Progenitor cell of endocrine pancreas (in vitro differentiated cells): ENCODE data around the gene FNDC3A. TPM values are rescaled to one million over a fixed set of nuclear protein-coding genes. Genes with fewer than 3 reads are reported as not detected.
"Not testable (repeated sequence)": the region's sequence is repeated elsewhere in the genome, so short reads cannot be mapped to it uniquely, and the experiment has no call there.

Source experiments
- DNase-seq: peaks from one replicate; pipeline ENCODE4 v3.0.0; 2021; ENCODE audit warnings: low spot score; ENCODE audit not compliant: unreplicated experiment
- H3K27ac Mint-ChIP-seq: 2 replicates; pipeline ENCODE4 v1.8.0; 2021; ENCODE audit warnings: mild to moderate bottlenecking, moderate library complexity, mixed read lengths
- H3K27me3 Mint-ChIP-seq: 2 replicates; pipeline ENCODE4 v1.8.0; 2021; ENCODE audit warnings: mixed read lengths
- H3K36me3 Mint-ChIP-seq: 2 replicates; pipeline ENCODE4 v1.8.0; 2022; ENCODE audit warnings: mixed read lengths; ENCODE audit not compliant: insufficient read depth
- H3K4me1 Mint-ChIP-seq: 2 replicates; pipeline ENCODE4 v1.8.0; 2021; ENCODE audit warnings: low read depth, mixed read lengths
- H3K4me3 Mint-ChIP-seq: 2 replicates; pipeline ENCODE4 v1.8.0; 2021; ENCODE audit warnings: low read depth, mild to moderate bottlenecking, moderate library complexity, mixed read lengths
- H3K9me3 Mint-ChIP-seq: 2 replicates; pipeline ENCODE4 v1.8.0; 2021; ENCODE audit warnings: low read depth, mixed read lengths
- total RNA-seq: library from RNA; stranded (reverse); gene quantifications from 2 replicates; pipeline ENCODE4 v1.2.1, GENCODE V29; 2021
- TF ChIP-seq, protein P1 (sequence below): fragments of 200-600 bp; sonication (generic); IDR thresholded peaks from one replicate; pipeline ENCODE4 v1.5.0; 2021; ENCODE audit warnings: antibody characterized with exemption, mild to moderate bottlenecking; ENCODE audit not compliant: unreplicated experiment

Gene FNDC3A
- total RNA-seq, 1 donor from 2014 or later = 116 TPM

DNA sequence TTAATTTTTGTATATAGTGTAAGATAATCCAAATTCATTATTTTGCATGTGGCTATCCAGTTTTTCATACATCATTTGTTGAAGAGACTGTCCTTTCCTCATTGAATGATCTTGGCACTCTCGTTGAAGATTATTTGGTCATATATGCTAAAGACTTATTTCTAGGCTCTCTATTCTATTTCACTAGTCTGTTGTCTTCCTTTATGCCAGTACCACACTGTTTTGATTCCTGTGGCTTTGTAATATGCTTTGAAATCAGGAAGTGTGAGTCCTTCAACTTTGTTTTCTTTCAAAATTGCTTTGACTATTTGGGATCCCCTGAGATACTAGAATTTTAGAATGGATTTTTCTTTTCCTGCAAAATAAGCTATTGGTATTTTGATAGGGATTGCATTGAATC is 24.5 kb downstream of the FNDC3A start:
- Mint-ChIP-seq H3K4me1 (no peaks in the 10 kb centered on the region), H3K36me3 (peaks cover 37% of the 10 kb centered on the region), H3K27ac (no peak overlapping the region), H3K9me3 (peaks cover 36% of the 10 kb centered on the region), H3K27me3 (no peaks in the 10 kb centered on the region), H3K4me3 (no peak overlapping the region)
- no peak for DNase-seq
- TF ChIP-seq, protein P1, sequence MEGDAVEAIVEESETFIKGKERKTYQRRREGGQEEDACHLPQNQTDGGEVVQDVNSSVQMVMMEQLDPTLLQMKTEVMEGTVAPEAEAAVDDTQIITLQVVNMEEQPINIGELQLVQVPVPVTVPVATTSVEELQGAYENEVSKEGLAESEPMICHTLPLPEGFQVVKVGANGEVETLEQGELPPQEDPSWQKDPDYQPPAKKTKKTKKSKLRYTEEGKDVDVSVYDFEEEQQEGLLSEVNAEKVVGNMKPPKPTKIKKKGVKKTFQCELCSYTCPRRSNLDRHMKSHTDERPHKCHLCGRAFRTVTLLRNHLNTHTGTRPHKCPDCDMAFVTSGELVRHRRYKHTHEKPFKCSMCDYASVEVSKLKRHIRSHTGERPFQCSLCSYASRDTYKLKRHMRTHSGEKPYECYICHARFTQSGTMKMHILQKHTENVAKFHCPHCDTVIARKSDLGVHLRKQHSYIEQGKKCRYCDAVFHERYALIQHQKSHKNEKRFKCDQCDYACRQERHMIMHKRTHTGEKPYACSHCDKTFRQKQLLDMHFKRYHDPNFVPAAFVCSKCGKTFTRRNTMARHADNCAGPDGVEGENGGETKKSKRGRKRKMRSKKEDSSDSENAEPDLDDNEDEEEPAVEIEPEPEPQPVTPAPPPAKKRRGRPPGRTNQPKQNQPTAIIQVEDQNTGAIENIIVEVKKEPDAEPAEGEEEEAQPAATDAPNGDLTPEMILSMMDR = no peak

DNA sequence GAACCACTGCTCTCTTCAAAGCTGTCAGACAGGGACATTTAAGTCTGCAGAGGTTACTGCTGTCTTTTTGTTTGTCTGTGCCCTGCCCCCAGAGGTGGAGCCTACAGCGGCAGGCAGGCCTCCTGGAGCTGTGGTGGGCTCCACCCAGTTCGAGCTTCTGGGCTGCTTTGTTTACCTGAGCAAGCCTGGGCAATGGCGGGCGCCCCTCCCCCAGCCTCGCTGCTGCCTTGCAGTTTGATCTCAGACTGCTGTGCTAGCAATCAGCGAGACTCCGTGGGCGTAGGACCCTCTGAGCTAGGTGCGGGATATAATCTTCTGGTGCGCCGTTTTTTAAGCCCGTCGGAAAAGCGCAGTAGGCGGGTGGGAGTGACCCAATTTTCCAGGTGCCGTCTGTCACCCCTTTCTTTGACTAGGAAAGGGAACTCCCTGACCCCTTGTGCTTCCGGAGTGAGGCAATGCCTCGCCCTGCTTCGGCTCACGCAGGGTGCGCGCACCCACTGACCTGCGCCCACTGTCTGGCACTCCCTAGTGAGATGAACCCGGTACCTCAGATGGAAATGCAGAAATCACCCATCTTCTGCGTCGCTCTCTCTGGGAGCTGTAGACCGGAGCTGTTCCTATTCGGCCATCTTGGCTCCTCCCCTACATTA is 43.4 kb downstream of the FNDC3A start:
- H3K36me3 Mint-ChIP-seq = peaks cover 34% of the 10 kb centered on the region

DNA sequence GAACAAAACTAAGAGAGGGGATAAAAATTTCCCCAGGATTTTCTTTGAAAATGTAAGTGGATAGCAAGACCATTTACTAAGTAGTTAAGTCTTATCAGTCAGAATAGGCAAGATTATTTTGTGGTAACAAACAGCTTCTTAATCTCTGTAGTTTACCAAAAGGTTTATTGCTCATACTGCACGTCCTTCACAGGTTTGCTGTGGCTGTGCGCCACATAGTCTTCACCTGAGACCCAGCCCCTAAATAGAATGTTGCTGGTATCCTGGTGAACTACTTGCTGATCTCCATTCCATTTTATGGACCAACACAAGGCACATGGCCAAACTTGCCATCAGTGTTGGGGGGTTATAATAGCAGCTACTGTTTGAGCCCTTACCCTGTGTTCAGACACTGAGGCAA is 44.6 kb downstream of the FNDC3A start:
- Mint-ChIP-seq H3K27me3 (no peaks in the 10 kb centered on the region), H3K27ac (no peak overlapping the region), H3K9me3 (peaks cover 14% of the 10 kb centered on the region), H3K4me1 (no peaks in the 10 kb centered on the region), H3K4me3 (no peak overlapping the region), H3K36me3 (peaks cover 38% of the 10 kb centered on the region)
- TF ChIP-seq, protein P1 = no peak
- DNase-seq = no peak

More for the DNA sequence above, 43.4 kb downstream of the FNDC3A start:
- H3K4me3 Mint-ChIP-seq, DNase-seq, H3K27ac Mint-ChIP-seq, H3K27me3 Mint-ChIP-seq, H3K4me1 Mint-ChIP-seq: not testable (repeated sequence)
- H3K9me3 Mint-ChIP-seq = peaks cover 11% of the 10 kb centered on the region

DNA sequence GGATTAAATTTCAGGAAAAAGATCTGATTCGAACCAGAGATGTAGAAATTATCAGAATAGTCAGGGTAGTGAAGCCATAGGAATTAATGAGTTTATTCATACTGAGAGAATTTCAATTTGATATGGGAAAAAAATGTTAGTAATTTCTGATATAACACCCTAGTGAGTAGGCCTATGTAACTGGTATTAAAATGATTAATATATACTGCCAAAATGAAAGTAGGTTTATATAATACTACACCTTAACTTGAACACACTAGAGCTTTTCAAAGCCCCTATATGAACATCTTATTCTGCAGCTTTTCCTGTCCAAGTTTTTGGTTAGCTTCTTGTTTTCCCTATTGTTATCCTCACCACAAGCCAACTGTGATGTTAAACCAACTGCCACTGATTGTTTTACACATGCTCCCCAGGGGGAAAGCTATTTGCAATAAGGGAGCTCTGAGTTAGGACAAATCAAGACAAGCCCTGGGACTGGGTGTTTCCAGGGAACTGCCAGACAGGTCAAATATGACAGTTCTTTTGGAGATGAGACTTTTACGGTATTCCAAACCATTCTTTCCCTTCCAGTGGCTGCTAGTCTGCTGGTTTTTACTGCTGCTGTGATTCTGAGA is 45.3 kb downstream of the FNDC3A start:
- H3K4me3 Mint-ChIP-seq = no peak overlapping the region
- TF ChIP-seq, protein P1 = no peak
- H3K27me3 Mint-ChIP-seq = no peaks in the 10 kb centered on the region
- DNase-seq = no peak
- peaks cover 36% of the 10 kb centered on the region for H3K36me3 Mint-ChIP-seq
- H3K27ac Mint-ChIP-seq = no peak overlapping the region
- H3K4me1 Mint-ChIP-seq = no peaks in the 10 kb centered on the region
- peaks cover 14% of the 10 kb centered on the region for H3K9me3 Mint-ChIP-seq

DNA sequence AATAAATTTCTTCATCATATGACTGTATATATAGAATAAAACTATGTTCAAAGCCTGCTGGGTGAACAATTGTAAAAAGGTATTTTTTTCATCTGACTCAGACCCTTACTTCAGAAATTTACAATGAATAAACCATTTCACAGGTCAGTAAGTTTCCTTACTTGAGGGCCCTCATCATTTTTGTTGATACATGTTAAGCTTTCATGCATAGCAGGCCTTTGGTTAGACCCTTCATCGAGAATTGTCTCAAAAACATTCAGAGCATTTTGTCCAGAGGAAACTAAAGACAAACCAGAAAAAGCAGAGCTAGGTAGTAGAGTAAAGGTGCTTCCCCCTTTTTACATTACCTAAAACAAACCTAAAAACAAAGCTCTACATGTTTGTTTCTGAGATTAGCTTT is 46.2 kb downstream of the FNDC3A start:
- TF ChIP-seq, protein P1 = no peak
- H3K27ac Mint-ChIP-seq = no peak overlapping the region
- no peaks in the 10 kb centered on the region for H3K27me3 Mint-ChIP-seq
- peaks cover 39% of the 10 kb centered on the region for H3K36me3 Mint-ChIP-seq
- no peak overlapping the region for H3K4me3 Mint-ChIP-seq
- H3K4me1 Mint-ChIP-seq = no peaks in the 10 kb centered on the region
- no peak for DNase-seq
- H3K9me3 Mint-ChIP-seq = peaks cover 14% of the 10 kb centered on the region
